Right lobe of liver (tissue), 4 donors: ENCODE results near the gene ZNF774.

Experiments
- POLR2A ChIP-seq: fragments of 450-650 bp; IDR thresholded peaks from one replicate; pipeline ENCODE4 v1.6.1; 2017; ENCODE audit warnings: antibody characterized with exemption, mild to moderate bottlenecking
- TF ChIP-seq, protein P1 (sequence below), 4 donors: fragments of 200-600 bp in 3 of 4; fragments of 450-650 bp in 1 of 4; IDR thresholded peaks; one replicate each; pipeline versions ENCODE4 v1.5.1 to v1.8.0; 2016 to 2022; ENCODE audit warnings: antibody characterized with exemption in 4 of 4, mild to moderate bottlenecking in 2 of 4
- donor health status: DM: no; HTN: no; CAD: no.
- donor health status: DM: no; HTN: no; CAD: no.
- donor health status: DM: no; HTN: yes; CAD: no.

DNA sequence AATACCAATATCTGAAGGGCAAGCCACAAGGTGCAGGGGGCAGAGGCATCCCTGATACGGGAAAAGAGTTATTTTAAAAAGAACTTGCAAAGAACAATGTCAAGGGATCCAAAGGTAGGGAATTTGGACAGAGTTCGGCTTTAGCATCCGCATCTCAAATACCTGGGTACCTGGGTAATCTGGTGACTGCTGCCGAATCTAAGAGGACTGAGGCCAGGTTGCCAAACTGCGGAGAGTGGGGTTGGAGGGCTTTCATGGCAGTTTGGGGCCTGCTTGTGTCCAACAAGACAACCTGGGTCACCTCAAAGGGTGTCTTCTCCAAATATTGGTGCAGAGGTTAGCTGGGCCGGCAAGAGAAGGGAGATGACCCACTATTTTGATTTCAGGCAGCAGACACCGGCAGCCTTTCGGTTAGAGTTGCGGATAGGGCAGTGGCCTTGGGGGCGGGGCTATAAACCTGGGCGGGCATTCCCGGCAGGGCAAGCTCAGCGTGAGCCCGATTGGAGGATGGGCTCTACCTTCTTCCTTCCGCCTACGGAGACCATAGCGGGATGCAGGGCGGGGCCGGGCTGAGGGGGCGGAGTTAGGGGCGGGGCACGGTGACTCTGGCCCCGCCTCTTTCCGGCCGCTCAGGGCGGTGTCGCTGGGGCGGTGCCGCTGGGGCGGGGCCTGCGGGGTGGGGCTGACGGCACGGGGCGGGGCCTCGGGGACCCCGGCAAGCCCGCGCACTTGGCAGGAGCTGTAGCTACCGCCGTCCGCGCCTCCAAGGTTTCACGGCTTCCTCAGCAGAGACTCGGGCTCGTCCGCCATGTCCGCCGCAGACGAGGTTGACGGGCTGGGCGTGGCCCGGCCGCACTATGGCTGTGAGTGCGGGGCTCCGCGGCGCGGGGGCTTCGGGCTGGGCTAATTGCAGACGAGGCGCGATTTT lies 35.7 kb downstream of the ZNF774 start, which contains the start of gene IQGAP1:
- TF ChIP-seq, protein P1, sequence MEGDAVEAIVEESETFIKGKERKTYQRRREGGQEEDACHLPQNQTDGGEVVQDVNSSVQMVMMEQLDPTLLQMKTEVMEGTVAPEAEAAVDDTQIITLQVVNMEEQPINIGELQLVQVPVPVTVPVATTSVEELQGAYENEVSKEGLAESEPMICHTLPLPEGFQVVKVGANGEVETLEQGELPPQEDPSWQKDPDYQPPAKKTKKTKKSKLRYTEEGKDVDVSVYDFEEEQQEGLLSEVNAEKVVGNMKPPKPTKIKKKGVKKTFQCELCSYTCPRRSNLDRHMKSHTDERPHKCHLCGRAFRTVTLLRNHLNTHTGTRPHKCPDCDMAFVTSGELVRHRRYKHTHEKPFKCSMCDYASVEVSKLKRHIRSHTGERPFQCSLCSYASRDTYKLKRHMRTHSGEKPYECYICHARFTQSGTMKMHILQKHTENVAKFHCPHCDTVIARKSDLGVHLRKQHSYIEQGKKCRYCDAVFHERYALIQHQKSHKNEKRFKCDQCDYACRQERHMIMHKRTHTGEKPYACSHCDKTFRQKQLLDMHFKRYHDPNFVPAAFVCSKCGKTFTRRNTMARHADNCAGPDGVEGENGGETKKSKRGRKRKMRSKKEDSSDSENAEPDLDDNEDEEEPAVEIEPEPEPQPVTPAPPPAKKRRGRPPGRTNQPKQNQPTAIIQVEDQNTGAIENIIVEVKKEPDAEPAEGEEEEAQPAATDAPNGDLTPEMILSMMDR (IDR thresholded peaks at IDR 0.05) = no peak
- TF ChIP-seq POLR2A = peak; percentile 70
